ENCODE data around the gene FADS6. TPM values are rescaled to one million over a fixed set of nuclear protein-coding genes. Genes with fewer than 3 reads are reported as not detected.

The FADS6 gene
- total and polyA plus RNA-seq, 10 of the 15 experiments (the other 5 are each of a cell fraction or from before 2014, with no cell fraction given) = not detected

- 36% methylated on average over 8 of the region's 8 CpGs for WGBS (ENCODE audit: insufficient coverage, insufficient replicate concordance, low lambda C conversion rate, missing lambda C conversion rate)
- ATAC-seq = no peak
- ChIA-PET RAD21 (ENCODE audit: unreplicated experiment) (no interaction called here), SMC1A (ENCODE audit: uncharacterized antibody, unreplicated experiment) (no interaction called here), CTCF (no interaction called here), POLR2A (interaction anchor here (0.7 kb wide), 1 partner anchor 9 kb away, joined by 3 read pairs; no protein-coding TSS in a partner anchor)
- Histone ChIP-seq H3K4me2 (ENCODE audit: control insufficient read depth, insufficient read depth) (no peak overlapping the region), H3K9ac (ENCODE audit: control insufficient read depth, insufficient read depth, low read length) (no peak overlapping the region), H3K79me2 (ENCODE audit: control insufficient read depth, insufficient read depth, low read length) (no peaks in the 10 kb centered on the region), H3K36me3 (ENCODE audit: control insufficient read depth in 2 of 2, insufficient read depth in 2 of 2, low read length in 1 of 2) (no peaks in the 10 kb centered on the region), H3K4me3 (no peak overlapping the region), H4K20me1 (ENCODE audit: control insufficient read depth, insufficient read depth) (no peaks in the 10 kb centered on the region), H3K4me1 (ENCODE audit: control insufficient read depth, insufficient read depth, low read length) (no peaks in the 10 kb centered on the region), H3K9me3 (replicated peaks; ENCODE audit: control insufficient read depth, insufficient read depth, low read length) (no peaks in the 10 kb centered on the region), H3K27ac (ENCODE audit: control insufficient read depth, insufficient read depth) (no peak overlapping the region), H2AFZ (ENCODE audit: control insufficient read depth, low read depth, low read length) (no peak overlapping the region), H3K27me3 (replicated peaks in 1 of 2; ENCODE audit: control insufficient read depth in 2 of 2, insufficient read depth in 2 of 2, low read length in 1 of 2) (peaks cover 1 to 3% of the 10 kb centered on the region in 2 experiments)
- no peak for DNase-seq (ENCODE audit: low read depth, low spot score)
- in situ Hi-C loops (cut with MboI) = no loop called here
- no peak for FAIRE-seq
- BruUV-seq (replicated peaks) = no TSS peak
- intact Hi-C loops (cut with micrococcal nuclease; ENCODE audit: unreplicated experiment) = no loop called here
- no peak for TF ChIP-seq SPI1 (IDR thresholded peaks at IDR 0.05; ENCODE audit: borderline replicate concordance, insufficient read depth, low read depth, low read length)
- no peak for TF ChIP-seq SUPT20H (IDR thresholded peaks at IDR 0.05; ENCODE audit: borderline replicate concordance, control insufficient read depth, low read depth, low read length)
- TF ChIP-seq DPF2 (IDR thresholded peaks at IDR 0.05) = no peak
- no peak for TF ChIP-seq PAX8 (IDR thresholded peaks at IDR 0.05)
- no peak for TF ChIP-seq POLR2AphosphoS2 (IDR thresholded peaks at IDR 0.05; ENCODE audit: low read depth, low read length)
- TF ChIP-seq ZNF592 (IDR thresholded peaks at IDR 0.05) = no peak
- no peak for TF ChIP-seq RUNX3 (IDR thresholded peaks at IDR 0.05; ENCODE audit: low read length)
- TF ChIP-seq REST (IDR thresholded peaks at IDR 0.05; ENCODE audit: low read depth, low read length) = no peak
- TF ChIP-seq HSF1 (IDR thresholded peaks at IDR 0.05; ENCODE audit: low read depth, low read length) = no peak
- no peak for TF ChIP-seq FOS (IDR thresholded peaks at IDR 0.05; ENCODE audit: borderline replicate concordance, extremely low read depth, insufficient read length)
These were observed 39.8 kb downstream of the FADS6 start for GRCh38 chr17:74853669-74854068.

Data from GM12878 (cell line).